Spleen (tissue), 7 donors: Measurements from ENCODE around the gene SLC6A13.

ENCODE experiments used
- CTCF ChIP-seq, 11 experiments: fragments of 200-600 bp in 7 of 11; fragments of 450-650 bp in 4 of 11; sonication (generic) in 4 of 11; IDR thresholded peaks in 8 of 11; conservative IDR thresholded peaks in 3 of 11; 1 replicate in 7 of 11; 2 replicates in 4 of 11; pipeline versions ENCODE4 v1.4.0 to v1.8.0; 2016 to 2021; ENCODE audit warnings: antibody characterized with exemption in 11 of 11, inconsistent platforms in 4 of 11, mild to moderate bottlenecking in 1 of 11
- POLR2A ChIP-seq, 3 donors: fragments of 450-650 bp; IDR thresholded peaks; one replicate each; pipeline ENCODE4 v1.5.1; 2017; ENCODE audit warnings: antibody characterized with exemption in 3 of 3, mild to moderate bottlenecking in 1 of 3
- POLR2AphosphoS5 ChIP-seq, 3 donors: sonication (generic); formaldehyde crosslinking; IDR thresholded peaks; one replicate each; pipeline ENCODE4 v1.5.1; 2017; ENCODE audit warnings: antibody characterized with exemption in 3 of 3
- donor health status: DM: no; HTN: no; CAD: no; lungs with moderate emphysema.
- donor health status: DM: no; HTN: no; CAD: no.
- donor health status: DM: no; HTN: no; CAD: no.

- TF ChIP-seq POLR2A (IDR thresholded peaks at IDR 0.05) (no peak), CTCF (IDR thresholded peaks at IDR 0.05 in 8 of 11, conservative IDR thresholded peaks at IDR 0.05 in 3 of 11) (no peak), POLR2AphosphoS5 (IDR thresholded peaks at IDR 0.05) (no peak)
Observed at GRCh38 chr12:273382-273781, 10.7 kb upstream of the SLC6A13 start.
